DOHH2 (cell line): ENCODE measurements around the gene ZNF354B.

ENCODE experiments used
- CTCF ChIP-seq: fragments of 200-600 bp; sonication (generic); IDR thresholded peaks from one replicate; pipeline ENCODE4 v1.5.1; 2014; ENCODE audit warnings: antibody characterized with exemption, mild to moderate bottlenecking, low read depth, low read length; ENCODE audit not compliant: poor library complexity, severe bottlenecking
- EZH2phosphoT487 ChIP-seq: fragments of 200-600 bp; sonication (generic); IDR thresholded peaks from 2 replicates; pipeline ENCODE4 v1.6.1; 2017; ENCODE audit warnings: borderline replicate concordance, mild to moderate bottlenecking, antibody characterized with exemption, low read length, moderate library complexity, mixed read lengths

- TF ChIP-seq CTCF (peak; percentile 66), EZH2phosphoT487 (no peak)
These were observed 20.4 kb upstream of the ZNF354B start for GRCh38 chr5:178839319-178839704.
